MM.1S (cell line): ENCODE results near the gene LLGL1.

Experiments used
- DNase-seq: peaks from one replicate; pipeline ENCODE4 v3.0.0-alpha.2; 2015
- H2AFZ ChIP-seq: fragments of 300-600 bp; sonication (generic); 2 replicates; pipeline ENCODE4 v1.6.0; 2016; ENCODE audit warnings: antibody characterized with exemption, low read length
- H3F3A ChIP-seq: fragments of 300-600 bp; sonication (generic); 2 replicates; pipeline ENCODE4 v1.6.1; 2016; ENCODE audit warnings: mild to moderate bottlenecking, antibody characterized with exemption, low read length, moderate library complexity, mixed read lengths; ENCODE audit not compliant: insufficient read depth
- H3K27ac ChIP-seq: fragments of 300-600 bp; sonication (generic); 2 replicates; pipeline ENCODE4 v1.5.1; 2016; ENCODE audit warnings: mild to moderate bottlenecking, low read length
- H3K27me3 ChIP-seq: fragments of 300-600 bp; sonication (generic); replicated peaks from 2 replicates; pipeline ENCODE4 v1.6.0; 2016; ENCODE audit warnings: low read length; ENCODE audit not compliant: insufficient read depth
- H3K36me3 ChIP-seq: fragments of 300-600 bp; sonication (generic); replicated peaks from 2 replicates; pipeline ENCODE4 v1.6.1; 2016; ENCODE audit warnings: mild to moderate bottlenecking, low read length, mixed read lengths; ENCODE audit not compliant: insufficient read depth
- H3K4me1 ChIP-seq: fragments of 300-600 bp; sonication (generic); 2 replicates; pipeline ENCODE4 v1.6.1; 2016; ENCODE audit warnings: low read length, mixed read lengths
- H3K4me2 ChIP-seq: fragments of 300-600 bp; sonication (generic); 2 replicates; pipeline ENCODE4 v1.6.0; 2016; ENCODE audit warnings: low read depth, low read length
- H3K4me3 ChIP-seq: fragments of 300-600 bp; sonication (generic); 2 replicates; pipeline ENCODE4 v1.5.1; 2016; ENCODE audit warnings: low read length, mixed read lengths
- H3K79me2 ChIP-seq: fragments of 300-600 bp; sonication (generic); 2 replicates; pipeline ENCODE4 v1.6.1; 2016; ENCODE audit warnings: mixed run types, low read length, mixed read lengths
- H3K9ac ChIP-seq: fragments of 300-600 bp; sonication (generic); 2 replicates; pipeline ENCODE4 v1.6.1; 2016; ENCODE audit warnings: low read length, mixed read lengths
- H3K9me2 ChIP-seq: fragments of 300-600 bp; sonication (generic); replicated peaks from 2 replicates; pipeline ENCODE4 v1.6.1; 2016; ENCODE audit warnings: mild to moderate bottlenecking, low read length, mixed read lengths; ENCODE audit not compliant: insufficient read depth
- H3K9me3 ChIP-seq: fragments of 300-600 bp; sonication (generic); replicated peaks from 2 replicates; pipeline ENCODE4 v1.6.1; 2016; ENCODE audit warnings: mild to moderate bottlenecking, low read length, mixed read lengths; ENCODE audit not compliant: insufficient read depth
- H4K20me1 ChIP-seq: fragments of 300-600 bp; sonication (generic); 2 replicates; pipeline ENCODE4 v1.6.1; 2016; ENCODE audit warnings: mild to moderate bottlenecking, low read length, moderate library complexity, mixed read lengths; ENCODE audit not compliant: insufficient read depth
- CTCF ChIP-seq: fragments of 300-600 bp; sonication (generic); IDR thresholded peaks from 2 replicates; pipeline ENCODE4 v1.5.1; 2016; ENCODE audit warnings: antibody characterized with exemption, low read length, mixed read lengths
- EZH2 ChIP-seq: fragments of 300-600 bp; sonication (generic); optimal IDR thresholded peaks from 2 replicates; pipeline ENCODE3; 2017; ENCODE audit warnings: low read depth, mild to moderate bottlenecking, antibody characterized with exemption, low read length, mixed read lengths
- EZH2phosphoT487 ChIP-seq: fragments of 300-600 bp; sonication (generic); IDR thresholded peaks from 2 replicates; pipeline ENCODE4 v1.6.1; 2018; ENCODE audit warnings: antibody characterized with exemption, low read length

The LLGL1 gene

GRCh38 chr17:18267366-18267765, 41.9 kb downstream of the LLGL1 start:
- no peak for DNase-seq
- no peaks in the 10 kb centered on the region for H3F3A ChIP-seq
- no peak overlapping the region for H3K9ac ChIP-seq
- no peak overlapping the region for H3K27ac ChIP-seq
- no peaks in the 10 kb centered on the region for H3K36me3 ChIP-seq
- no peaks in the 10 kb centered on the region for H3K27me3 ChIP-seq
- H3K9me3 ChIP-seq = no peaks in the 10 kb centered on the region
- TF ChIP-seq CTCF (no peak), EZH2 (no peak), EZH2phosphoT487 (no peak)
- no peaks in the 10 kb centered on the region for H3K9me2 ChIP-seq
- no peak overlapping the region for H3K4me2 ChIP-seq
- H3K79me2 ChIP-seq = peaks cover 5% of the 10 kb centered on the region; the same call in 1 of the 2 replicates
- H2AFZ ChIP-seq = no peak overlapping the region
- no peak overlapping the region for H3K4me3 ChIP-seq
- H4K20me1 ChIP-seq = no peaks in the 10 kb centered on the region
- H3K4me1 ChIP-seq = no peaks in the 10 kb centered on the region

GRCh38 chr17:18267927-18268711, 42.7 kb downstream of the LLGL1 start:
- Histone ChIP-seq H3K36me3 (no peaks in the 10 kb centered on the region), H3K4me1 (no peaks in the 10 kb centered on the region), H3K27ac (no peak overlapping the region), H3K4me3 (no peak overlapping the region), H4K20me1 (no peaks in the 10 kb centered on the region), H3K27me3 (no peaks in the 10 kb centered on the region), H3F3A (no peaks in the 10 kb centered on the region), H3K4me2 (no peak overlapping the region), H3K79me2 (no peaks in the 10 kb centered on the region), H3K9me2 (no peaks in the 10 kb centered on the region), H3K9ac (no peak overlapping the region), H2AFZ (no peak overlapping the region), H3K9me3 (no peaks in the 10 kb centered on the region)
- DNase-seq = no peak
- TF ChIP-seq EZH2phosphoT487 = no peak

GRCh38 chr17:18270046-18270931, 44.9 kb downstream of the LLGL1 start:
- no peak for DNase-seq
- Histone ChIP-seq H3K4me3 (no peak overlapping the region), H3F3A (no peaks in the 10 kb centered on the region), H3K79me2 (no peaks in the 10 kb centered on the region), H3K36me3 (no peaks in the 10 kb centered on the region), H3K27ac (no peak overlapping the region), H3K4me1 (no peaks in the 10 kb centered on the region), H3K4me2 (no peak overlapping the region), H3K9me2 (no peaks in the 10 kb centered on the region), H4K20me1 (no peaks in the 10 kb centered on the region), H2AFZ (no peak overlapping the region), H3K9ac (no peak overlapping the region), H3K27me3 (no peaks in the 10 kb centered on the region), H3K9me3 (no peaks in the 10 kb centered on the region)
- no peak for TF ChIP-seq CTCF
- no peak for TF ChIP-seq EZH2
- TF ChIP-seq EZH2phosphoT487 = no peak
